SK-N-SH treated with all-trans-retinoic acid at 6 μM for 48 hours (cell line): ENCODE measurements around the gene GRM7.

ENCODE experiments used
- CSRNP3 ChIP-seq: fragments of 250-450 bp; sonication (Bioruptor Pico); IDR thresholded peaks from 2 replicates; pipeline ENCODE4 v1.5.1; 2021; ENCODE audit warnings: mild to moderate bottlenecking, moderate library complexity
- GLIS3 ChIP-seq: fragments of 250-450 bp; sonication (Bioruptor Pico); IDR thresholded peaks from 2 replicates; pipeline ENCODE4 v1.5.0; 2020; ENCODE audit warnings: mild to moderate bottlenecking, moderate library complexity
- TCF4 ChIP-seq: fragments of 250-450 bp; sonication (Bioruptor Pico); IDR thresholded peaks from 2 replicates; pipeline ENCODE4 v1.8.0; 2021; ENCODE audit warnings: mild to moderate bottlenecking, moderate library complexity, borderline replicate concordance
- ZFP30 ChIP-seq: fragments of 450-650 bp; formaldehyde crosslinking; IDR thresholded peaks from 2 replicates; pipeline ENCODE4 v1.5.0; 2022; ENCODE audit warnings: mild to moderate bottlenecking, moderate library complexity

GRCh38 chr3:7707187-7707586 lies 846.3 kb downstream of the GRM7 start:
- no peak for TF ChIP-seq GLIS3 (CRISPR knock-in tag)
- no peak for TF ChIP-seq ZFP30 (CRISPR knock-in tag)
- TF ChIP-seq CSRNP3 (CRISPR knock-in tag) = no peak
- no peak for TF ChIP-seq TCF4
